HG03460 (cell line): Measurements from ENCODE around the gene ATG4A.

Experiments used
- ATAC-seq: cut with Tn5 transposase; IDR thresholded peaks from one replicate; pipeline ENCODE4 v1.9.1; 2021; ENCODE audit not compliant: unreplicated experiment

Gene ATG4A

GRCh38 chrX:108121291-108121690, 29.7 kb downstream of the ATG4A start:
- no peak for ATAC-seq

- no peak for ATAC-seq
These were observed 31.2 kb downstream of the ATG4A start for GRCh38 chrX:108122748-108123147.

GRCh38 chrX:108123591-108124366, 32.2 kb downstream of the ATG4A start:
- ATAC-seq, result no peak

GRCh38 chrX:108126661-108127060, 35.1 kb downstream of the ATG4A start:
- no peak for ATAC-seq

GRCh38 chrX:108127152-108127551, 35.6 kb downstream of the ATG4A start:
- no peak for ATAC-seq

- ATAC-seq, result no peak
These were observed 39.3 kb downstream of the ATG4A start for GRCh38 chrX:108130889-108131288.

- ATAC-seq, result no peak
These were observed 39.9 kb downstream of the ATG4A start for GRCh38 chrX:108131471-108131870.

- ATAC-seq, result no peak
These were observed 40.5 kb downstream of the ATG4A start for GRCh38 chrX:108132034-108132433.

GRCh38 chrX:108132876-108133275, 41.3 kb downstream of the ATG4A start:
- no peak for ATAC-seq

- no peak for ATAC-seq
These were observed 43.1 kb downstream of the ATG4A start for GRCh38 chrX:108134724-108135123.

- ATAC-seq, result no peak
These were observed 47.5 kb downstream of the ATG4A start for GRCh38 chrX:108138814-108139702.

- ATAC-seq, result peak; percentile 81
These were observed 56.9 kb downstream of the ATG4A start for GRCh38 chrX:108148524-108148923.

GRCh38 chrX:108156082-108156481, 64.5 kb downstream of the ATG4A start:
- no peak for ATAC-seq

GRCh38 chrX:108156934-108157466, 65.4 kb downstream of the ATG4A start:
- no peak for ATAC-seq

- ATAC-seq, result no peak
These were observed 66.0 kb downstream of the ATG4A start for GRCh38 chrX:108157628-108158027.

- no peak for ATAC-seq
These were observed 67.6 kb downstream of the ATG4A start for GRCh38 chrX:108159028-108159670.

- no peak for ATAC-seq
These were observed 68.7 kb downstream of the ATG4A start for GRCh38 chrX:108160309-108160708.

- ATAC-seq, result no peak
These were observed 70.7 kb downstream of the ATG4A start for GRCh38 chrX:108162265-108162664.

GRCh38 chrX:108163333-108164082, 71.9 kb downstream of the ATG4A start:
- no peak for ATAC-seq

GRCh38 chrX:108165383-108166111, 74.0 kb downstream of the ATG4A start:
- no peak for ATAC-seq
